CD8-positive, alpha-beta memory T cell (primary cell): Measurements from ENCODE around the gene TMEM14A. TPM values are rescaled to one million over a fixed set of nuclear protein-coding genes. Genes with fewer than 3 reads are reported as not detected.
"Not testable (repeated sequence)": the region's sequence is repeated elsewhere in the genome, so short reads cannot be mapped to it uniquely, and the experiment has no call there.

Source experiments
- CTCF ChIA-PET: fragments of 350-600 bp; sonication (Branson Sonifier 250); formaldehyde crosslinking; loops from one replicate; lab custom pipeline; 2021; ENCODE audit warnings: antibody characterized with exemption; lab: Charles Lee
- POLR2A ChIA-PET: fragments of 350-600 bp; sonication (Branson Sonifier 250); formaldehyde crosslinking; loops from one replicate; lab custom pipeline; 2021; ENCODE audit warnings: antibody characterized with exemption; lab: Charles Lee
- DNase-seq, 5 donors: peaks; one replicate each; pipeline versions ENCODE4 v3.0.0 to v3.0.0-alpha.2; 2020 to 2022; ENCODE audit warnings: mixed read lengths in 1 of 5
- H3K27ac ChIP-seq: one replicate; pipeline ENCODE4 v1.7.0; 2013; ENCODE audit warnings: low read depth, mild to moderate bottlenecking, low read length, moderate library complexity
- H3K27me3 ChIP-seq: 2 replicates; pipeline ENCODE4 v1.7.0; 2013; ENCODE audit warnings: low read length, mild to moderate bottlenecking; ENCODE audit not compliant: insufficient read depth, poor library complexity, severe bottlenecking
- H3K36me3 ChIP-seq: 2 replicates; pipeline ENCODE4 v1.7.0; 2013; ENCODE audit warnings: mild to moderate bottlenecking, low read length, moderate library complexity; ENCODE audit not compliant: insufficient read depth
- H3K4me1 ChIP-seq: 2 replicates; pipeline ENCODE4 v1.7.0; 2013; ENCODE audit warnings: mild to moderate bottlenecking, low read length, moderate library complexity; ENCODE audit not compliant: insufficient read depth
- H3K4me3 ChIP-seq: 2 replicates; pipeline ENCODE4 v1.7.0; 2013; ENCODE audit warnings: mild to moderate bottlenecking, low read length
- H3K9me3 ChIP-seq: 2 replicates; pipeline ENCODE4 v1.7.0; 2013; ENCODE audit warnings: mild to moderate bottlenecking, low read length
- H3K27ac Mint-ChIP-seq, 8 donors: one replicate each; pipeline ENCODE4 v1.8.0; 2020 to 2021; ENCODE audit warnings: mixed read lengths in 8 of 8, mild to moderate bottlenecking in 6 of 8, inconsistent platforms in 3 of 8, moderate library complexity in 3 of 8
- H3K27me3 Mint-ChIP-seq, 2 donors: one replicate each; pipeline ENCODE4 v1.8.0; 2020 to 2021; ENCODE audit warnings: mixed read lengths in 2 of 2, mild to moderate bottlenecking in 1 of 2, moderate library complexity in 1 of 2
- H3K36me3 Mint-ChIP-seq, 3 donors: one replicate each; pipeline ENCODE4 v1.8.0; 2020 to 2021; ENCODE audit warnings: mixed read lengths in 3 of 3, inconsistent platforms in 1 of 3, mild to moderate bottlenecking in 1 of 3
- H3K4me1 Mint-ChIP-seq, 3 donors: one replicate each; pipeline ENCODE4 v1.8.0; 2020 to 2021; ENCODE audit warnings: mixed read lengths in 3 of 3, inconsistent platforms in 1 of 3, mild to moderate bottlenecking in 1 of 3
- H3K4me3 Mint-ChIP-seq, 7 donors: one replicate each; pipeline ENCODE4 v1.8.0; 2020 to 2021; ENCODE audit warnings: mixed read lengths in 7 of 7, mild to moderate bottlenecking in 6 of 7, moderate library complexity in 4 of 7, inconsistent platforms in 2 of 7
- H3K9me3 Mint-ChIP-seq, 5 donors: one replicate each; pipeline ENCODE4 v1.8.0; 2020 to 2022; ENCODE audit warnings: mixed read lengths in 5 of 5, mild to moderate bottlenecking in 3 of 5, moderate library complexity in 2 of 5, inconsistent platforms in 1 of 5
- polyA plus RNA-seq: library from polyadenylated mRNA; unstranded; fragments of 300-500 nt; fragmentation: Illumina TruSeq; gene quantifications from one replicate; pipeline ENCODE4 v1.2.3, GENCODE V29; 2021
- total RNA-seq, 2 experiments: library from RNA; stranded (reverse); gene quantifications; one replicate each; pipeline ENCODE4 v1.2.3, GENCODE V29; 2021

The TMEM14A gene
- total and polyA plus RNA-seq, 3 experiments from 2014 or later = 20.1 to 27.3 (median 23.7) TPM

GRCh38 chr6:52666523-52666922, 4.4 kb upstream of the TMEM14A start:
- peaks cover 12 to 19% (median 13%) of the 10 kb centered on the region in 3 donors for H3K4me1 Mint-ChIP-seq
- no peaks in the 10 kb centered on the region for H3K36me3 ChIP-seq
- POLR2A ChIA-PET = no interaction called here
- no peaks in the 10 kb centered on the region for H3K27me3 ChIP-seq
- no peak for DNase-seq
- no peak overlapping the region for H3K27ac ChIP-seq
- no peaks in the 10 kb centered on the region for H3K27me3 Mint-ChIP-seq
- H3K9me3 Mint-ChIP-seq = no peaks in the 10 kb centered on the region
- CTCF ChIA-PET = interaction anchor here (2.0 kb wide), 1 partner anchor 90 kb away, joined by 4 read pairs; the partner anchor contains the start of gene TRAM2
- peaks cover 0 to 2% (median 0%) of the 10 kb centered on the region in 3 donors for H3K36me3 Mint-ChIP-seq
- H3K9me3 ChIP-seq = no peaks in the 10 kb centered on the region
- H3K4me3 ChIP-seq = no peak overlapping the region
- no peak overlapping the region for H3K27ac Mint-ChIP-seq
- H3K4me1 ChIP-seq = peaks cover 14% of the 10 kb centered on the region
- H3K4me3 Mint-ChIP-seq = no peak overlapping the region

- no peaks in the 10 kb centered on the region for H3K27me3 Mint-ChIP-seq
- Histone ChIP-seq H3K27ac (no peak overlapping the region), H3K4me3 (no peak overlapping the region), H3K36me3 (no peaks in the 10 kb centered on the region), H3K27me3 (no peaks in the 10 kb centered on the region), H3K4me1 (peaks cover 18% of the 10 kb centered on the region), H3K9me3 (no peaks in the 10 kb centered on the region)
- no peak for DNase-seq
- peaks cover 0 to 2% (median 0%) of the 10 kb centered on the region in 3 donors for H3K36me3 Mint-ChIP-seq
- H3K4me3 Mint-ChIP-seq = peak overlapping the region in 2 of 7 donors; percentile 15 to 29
- peaks cover 22 to 29% (median 23%) of the 10 kb centered on the region in 3 donors for H3K4me1 Mint-ChIP-seq
- CTCF ChIA-PET = no interaction called here
- POLR2A ChIA-PET = no interaction called here
- no peak overlapping the region for H3K27ac Mint-ChIP-seq
- H3K9me3 Mint-ChIP-seq = no peaks in the 10 kb centered on the region
These were observed 3.3 kb upstream of the TMEM14A start for GRCh38 chr6:52667572-52667971.

- H3K36me3 Mint-ChIP-seq = peaks cover 4 to 12% (median 7%) of the 10 kb centered on the region in 3 donors
- ChIA-PET CTCF (interaction anchor here (0.6 to 2.0 kb wide), 4 partner anchors 8 to 252 kb away, joined by 3 to 4 read pairs (median 4); no protein-coding TSS in a partner anchor), POLR2A (no interaction called here)
- peaks cover 0 to 1% of the 10 kb centered on the region in 2 donors for H3K27me3 Mint-ChIP-seq
- H3K9me3 ChIP-seq = no peaks in the 10 kb centered on the region
- H3K27me3 ChIP-seq = no peaks in the 10 kb centered on the region
- peaks cover 24 to 37% (median 33%) of the 10 kb centered on the region in 3 donors for H3K4me1 Mint-ChIP-seq
- no peaks in the 10 kb centered on the region for H3K36me3 ChIP-seq
- DNase-seq = no peak
- H3K4me3 Mint-ChIP-seq = peak overlapping the region; percentile 89 to 95 (median 91)
- peaks cover 18% of the 10 kb centered on the region for H3K4me1 ChIP-seq
- H3K9me3 Mint-ChIP-seq = no peaks in the 10 kb centered on the region
- no peak overlapping the region for H3K27ac ChIP-seq
- H3K4me3 ChIP-seq = peak overlapping the region; percentile 79
- H3K27ac Mint-ChIP-seq = peak overlapping the region; percentile 2 to 96 (median 90)
These were observed 763 bp downstream of the TMEM14A start for GRCh38 chr6:52671676-52672075.

- H3K36me3 ChIP-seq = no peaks in the 10 kb centered on the region
- ChIA-PET POLR2A (no interaction called here), CTCF (interaction anchor here (1.2 to 2.0 kb wide), 3 partner anchors 9 to 253 kb away, joined by 3 to 4 read pairs (median 3); no protein-coding TSS in a partner anchor)
- Mint-ChIP-seq H3K4me1 (peaks cover 24 to 37% (median 33%) of the 10 kb centered on the region in 3 donors), H3K27me3 (peaks cover 0 to 1% of the 10 kb centered on the region in 2 donors), H3K36me3 (peaks cover 7 to 20% (median 9%) of the 10 kb centered on the region in 3 donors), H3K27ac (peak overlapping the region in 3 of 8 donors; percentile 11 to 84 (median 41)), H3K9me3 (no peaks in the 10 kb centered on the region), H3K4me3 (peak overlapping the region; percentile 9 to 95 (median 90))
- no peak overlapping the region for H3K4me3 ChIP-seq
- H3K9me3 ChIP-seq = no peaks in the 10 kb centered on the region
- no peak overlapping the region for H3K27ac ChIP-seq
- peaks cover 18% of the 10 kb centered on the region for H3K4me1 ChIP-seq
- no peak for DNase-seq
- H3K27me3 ChIP-seq = no peaks in the 10 kb centered on the region
These were observed 1.6 kb downstream of the TMEM14A start for GRCh38 chr6:52672412-52673025.

- Mint-ChIP-seq H3K36me3 (peaks cover 7 to 36% (median 24%) of the 10 kb centered on the region in 3 donors), H3K9me3 (no peaks in the 10 kb centered on the region), H3K27me3 (peaks cover 0 to 1% of the 10 kb centered on the region in 2 donors), H3K4me1 (peaks cover 24 to 42% (median 33%) of the 10 kb centered on the region in 3 donors), H3K27ac (no peak overlapping the region), H3K4me3 (peak overlapping the region in 1 of 7 donors; percentile 25)
- Histone ChIP-seq H3K4me3 (no peak overlapping the region), H3K4me1 (peaks cover 18% of the 10 kb centered on the region), H3K36me3 (no peaks in the 10 kb centered on the region), H3K9me3 (no peaks in the 10 kb centered on the region), H3K27me3 (no peaks in the 10 kb centered on the region), H3K27ac (no peak overlapping the region)
- POLR2A ChIA-PET = interaction anchor here (0.7 kb wide), 1 partner anchor 320 kb away, joined by 6 read pairs; no protein-coding TSS in a partner anchor
- CTCF ChIA-PET = interaction anchor here (0.7 kb wide), 1 partner anchor 138 kb away, joined by 3 read pairs; no protein-coding TSS in a partner anchor
- DNase-seq = no peak
These were observed 3.8 kb downstream of the TMEM14A start for GRCh38 chr6:52674666-52675065.

- no peak for DNase-seq
- H3K27me3 Mint-ChIP-seq = peaks cover 0 to 1% of the 10 kb centered on the region in 2 donors
- Histone ChIP-seq H3K36me3 (no peaks in the 10 kb centered on the region), H3K4me3 (no peak overlapping the region), H3K4me1 (peaks cover 16% of the 10 kb centered on the region), H3K27me3 (no peaks in the 10 kb centered on the region), H3K27ac (no peak overlapping the region), H3K9me3 (no peaks in the 10 kb centered on the region)
- no peaks in the 10 kb centered on the region for H3K9me3 Mint-ChIP-seq
- peaks cover 7 to 37% (median 26%) of the 10 kb centered on the region in 3 donors for H3K36me3 Mint-ChIP-seq
- H3K27ac Mint-ChIP-seq = peak overlapping the region in 3 of 8 donors; percentile 2 to 72 (median 17)
- CTCF ChIA-PET = interaction anchor here (0.7 kb wide), 1 partner anchor 139 kb away, joined by 3 read pairs; no protein-coding TSS in a partner anchor
- no peak overlapping the region for H3K4me3 Mint-ChIP-seq
- POLR2A ChIA-PET = interaction anchor here (0.7 kb wide), 1 partner anchor 319 kb away, joined by 6 read pairs; no protein-coding TSS in a partner anchor
- H3K4me1 Mint-ChIP-seq = peaks cover 22 to 37% (median 33%) of the 10 kb centered on the region in 3 donors
These were observed 4.5 kb downstream of the TMEM14A start for GRCh38 chr6:52675372-52675771.

- CTCF ChIA-PET, H3K27me3 Mint-ChIP-seq: not testable (repeated sequence)
These were observed 5.7 kb downstream of the TMEM14A start for GRCh38 chr6:52676631-52677030.

GRCh38 chr6:52681416-52681815, 10.5 kb downstream of the TMEM14A start:
- DNase-seq = no peak
- Mint-ChIP-seq H3K27me3 (no peaks in the 10 kb centered on the region), H3K4me3 (no peak overlapping the region), H3K9me3 (no peaks in the 10 kb centered on the region), H3K36me3 (peaks cover 6 to 63% (median 40%) of the 10 kb centered on the region in 3 donors), H3K27ac (no peak overlapping the region), H3K4me1 (peaks cover 0 to 15% (median 0%) of the 10 kb centered on the region in 3 donors)
- POLR2A ChIA-PET = no interaction called here
- no peak overlapping the region for H3K27ac ChIP-seq
- CTCF ChIA-PET = no interaction called here
- H3K9me3 ChIP-seq = no peaks in the 10 kb centered on the region
- no peaks in the 10 kb centered on the region for H3K36me3 ChIP-seq
- no peaks in the 10 kb centered on the region for H3K27me3 ChIP-seq
- H3K4me1 ChIP-seq = no peaks in the 10 kb centered on the region
- H3K4me3 ChIP-seq = no peak overlapping the region

More at GRCh38 chr6:52676631-52677030, 5.7 kb downstream of the TMEM14A start:
- POLR2A ChIA-PET, H3K4me3 ChIP-seq, H3K27me3 ChIP-seq, DNase-seq, H3K36me3 ChIP-seq, H3K9me3 ChIP-seq, H3K27ac ChIP-seq, H3K4me1 ChIP-seq, H3K9me3 Mint-ChIP-seq, H3K4me3 Mint-ChIP-seq, H3K27ac Mint-ChIP-seq: not testable (repeated sequence)
- peaks cover 10 to 27% (median 20%) of the 10 kb centered on the region in 3 donors for H3K4me1 Mint-ChIP-seq
- H3K36me3 Mint-ChIP-seq = peaks cover 7 to 40% (median 30%) of the 10 kb centered on the region in 3 donors
